ENCODE measurements around the gene CACNB3. TPM values are rescaled to one million over a fixed set of nuclear protein-coding genes. Genes with fewer than 3 reads are reported as not detected.

The CACNB3 gene
- polyA plus RNA-seq, 1 donor from 2014 or later = 123 TPM

GRCh38 chr12:48815126-48816110 is 2.9 kb upstream of the CACNB3 start:
- H4K20me1 ChIP-seq (ENCODE audit: insufficient read depth) = no peaks in the 10 kb centered on the region
- H3K4me2 ChIP-seq (ENCODE audit: low read length) = peak overlapping the region; percentile 99
- TF ChIP-seq TAF1 (IDR thresholded peaks at IDR 0.05; ENCODE audit: low read depth) (peak; percentile 52), EP300 (conservative IDR thresholded peaks at IDR 0.05; ENCODE audit: poor library complexity, severe bottlenecking) (peak; percentile 17), RAD21 (conservative IDR thresholded peaks at IDR 0.05) (no peak), REST (IDR thresholded peaks at IDR 0.05; ENCODE audit: borderline replicate concordance) (peak; percentile 89), SMC3 (conservative IDR thresholded peaks at IDR 0.05; ENCODE audit: poor library complexity) (no peak), POLR2AphosphoS5 (IDR thresholded peaks at IDR 0.05) (peak; percentile 86), MXI1 (conservative IDR thresholded peaks at IDR 0.05; ENCODE audit: poor library complexity, severe bottlenecking) (peak; percentile 72), CTCF (IDR thresholded peaks at IDR 0.05; ENCODE audit: poor library complexity, severe bottlenecking) (no peak), EZH2 (IDR thresholded peaks at IDR 0.05; ENCODE audit: borderline replicate concordance, insufficient read depth, low read length, poor library complexity, severe bottlenecking) (no peak)
- H3K79me2 ChIP-seq (replicated peaks; ENCODE audit: insufficient read depth, low read length) = peaks cover 45% of the 10 kb centered on the region
- H3K27me3 ChIP-seq (ENCODE audit: insufficient read depth, low read depth, low read length) = no peaks in the 10 kb centered on the region
- peak overlapping the region; percentile 97 for H3K27ac ChIP-seq (ENCODE audit: low read length)
- peak overlapping the region; percentile 96 for H3K4me3 ChIP-seq (ENCODE audit: low read length)
- no peaks in the 10 kb centered on the region for H3K36me3 ChIP-seq (ENCODE audit: insufficient read depth, low read length)
- H3K9me2 ChIP-seq (ENCODE audit: insufficient read depth, low read length) = no peaks in the 10 kb centered on the region
- peaks cover 4% of the 10 kb centered on the region for H3F3A ChIP-seq (ENCODE audit: insufficient read depth, low read length, poor library complexity, severe bottlenecking)
- H3K9me3 ChIP-seq (ENCODE audit: low read length) = no peaks in the 10 kb centered on the region
- peak overlapping the region; percentile 98 for H2AFZ ChIP-seq (ENCODE audit: low read depth, low read length)
- peak overlapping the region; percentile 97 for H3K9ac ChIP-seq (ENCODE audit: low read length)

GRCh38 chr12:48816143-48816854 is 2.0 kb upstream of the CACNB3 start:
- peak overlapping the region; percentile 97 for H3K27ac ChIP-seq (ENCODE audit: low read length)

More at GRCh38 chr12:48816143-48816854, 2.0 kb upstream of the CACNB3 start:
- Histone ChIP-seq H3K9me3 (ENCODE audit: low read length) (no peaks in the 10 kb centered on the region), H3K4me2 (ENCODE audit: low read length) (peak overlapping the region; percentile 99), H3K4me3 (ENCODE audit: low read length) (peak overlapping the region; percentile 96), H3K9me2 (ENCODE audit: insufficient read depth, low read length) (no peaks in the 10 kb centered on the region), H3K79me2 (replicated peaks; ENCODE audit: insufficient read depth, low read length) (peaks cover 46% of the 10 kb centered on the region), H4K20me1 (ENCODE audit: insufficient read depth) (no peaks in the 10 kb centered on the region), H3K36me3 (ENCODE audit: insufficient read depth, low read length) (no peaks in the 10 kb centered on the region), H2AFZ (ENCODE audit: low read depth, low read length) (no peak overlapping the region), H3F3A (ENCODE audit: insufficient read depth, low read length, poor library complexity, severe bottlenecking) (peaks cover 4% of the 10 kb centered on the region), H3K9ac (ENCODE audit: low read length) (peak overlapping the region; percentile 97), H3K27me3 (ENCODE audit: insufficient read depth, low read depth, low read length) (no peaks in the 10 kb centered on the region)
- TF ChIP-seq CTCF (IDR thresholded peaks at IDR 0.05; ENCODE audit: poor library complexity, severe bottlenecking) (no peak), RAD21 (conservative IDR thresholded peaks at IDR 0.05) (no peak), EP300 (conservative IDR thresholded peaks at IDR 0.05; ENCODE audit: poor library complexity, severe bottlenecking) (no peak), SMC3 (conservative IDR thresholded peaks at IDR 0.05; ENCODE audit: poor library complexity) (no peak), POLR2AphosphoS5 (IDR thresholded peaks at IDR 0.05) (no peak), EZH2 (IDR thresholded peaks at IDR 0.05; ENCODE audit: borderline replicate concordance, insufficient read depth, low read length, poor library complexity, severe bottlenecking) (no peak), REST (IDR thresholded peaks at IDR 0.05; ENCODE audit: borderline replicate concordance) (no peak), TAF1 (IDR thresholded peaks at IDR 0.05; ENCODE audit: low read depth) (no peak), MXI1 (conservative IDR thresholded peaks at IDR 0.05; ENCODE audit: poor library complexity, severe bottlenecking) (no peak)

Measured in neural cell (in vitro differentiated cells).